ENCODE measurements around the gene BEST2.

The BEST2 gene

DNA sequence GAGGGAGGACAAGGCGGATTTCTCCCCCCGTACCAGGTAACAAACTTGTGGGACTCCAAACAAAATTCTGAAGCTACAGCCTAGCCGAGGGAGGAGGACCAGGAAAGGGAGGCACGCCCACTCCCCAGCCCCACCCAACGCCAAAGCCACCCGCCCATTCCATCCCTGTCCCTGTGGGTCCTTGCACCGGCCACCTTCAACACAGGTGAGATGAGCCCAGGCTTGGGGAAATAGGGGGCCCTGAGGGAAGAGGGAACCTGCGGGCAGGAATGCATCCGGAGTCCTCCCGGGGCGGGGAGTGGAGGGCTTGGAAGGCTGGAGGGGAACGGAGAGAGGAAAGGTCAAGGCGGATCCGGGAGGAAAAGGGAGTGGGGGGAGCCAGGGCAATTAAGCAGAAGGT, at the start of gene BEST2:
Gene BEST2 (plus strand): TSS at position 157 of the 400 bp plus-strand sequence. CDS start 802 bp downstream, outside the sequence.
- peak within 1 kb of the TSS; percentile 85 for H3K27ac ChIP-seq
- TF ChIP-seq CTCF (conservative IDR thresholded peaks at IDR 0.05; ENCODE audit: low read depth) = no peak
- ChIA-PET POLR2A (ENCODE audit: low non-redundant PET) (no interaction called here), CTCF (interaction anchor here (0.7 to 1.4 kb wide), 3 partner anchors 9 to 97 kb away, joined by 3 to 5 read pairs (median 4); no protein-coding TSS in a partner anchor)
- DNase-seq (ENCODE audit: low spot score) = no peak

DNA sequence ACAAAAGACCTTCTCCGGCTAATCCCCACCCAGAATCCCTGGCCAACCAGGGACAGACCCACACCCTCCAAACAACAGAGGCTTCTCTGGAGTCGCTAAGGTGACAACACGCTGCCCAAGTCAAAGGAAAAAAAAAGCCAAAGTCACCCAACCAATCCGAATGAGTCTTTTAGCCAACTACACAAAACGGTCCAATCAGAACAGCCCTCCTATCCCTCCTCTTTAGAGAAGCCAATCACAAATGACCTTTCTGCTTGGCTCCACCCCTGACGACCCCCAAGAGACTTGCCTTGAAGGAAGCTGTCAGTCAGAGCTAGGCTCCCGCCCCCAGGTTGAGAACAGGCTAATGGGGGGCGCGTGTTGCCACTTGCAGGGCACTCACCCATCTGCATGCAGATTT, 48.5 kb upstream of the BEST2 start:
- no peak for TF ChIP-seq CTCF (conservative IDR thresholded peaks at IDR 0.05; ENCODE audit: low read depth)
- DNase-seq (ENCODE audit: low spot score) = peak; percentile 75
- CTCF ChIA-PET = interaction anchor here (0.7 kb wide), 2 partner anchors 57 to 1004 kb away, joined by 3 to 4 read pairs; no protein-coding TSS in a partner anchor
- POLR2A ChIA-PET (ENCODE audit: low non-redundant PET) = no interaction called here
- H3K27ac ChIP-seq = peak overlapping the region; percentile 24

DNA sequence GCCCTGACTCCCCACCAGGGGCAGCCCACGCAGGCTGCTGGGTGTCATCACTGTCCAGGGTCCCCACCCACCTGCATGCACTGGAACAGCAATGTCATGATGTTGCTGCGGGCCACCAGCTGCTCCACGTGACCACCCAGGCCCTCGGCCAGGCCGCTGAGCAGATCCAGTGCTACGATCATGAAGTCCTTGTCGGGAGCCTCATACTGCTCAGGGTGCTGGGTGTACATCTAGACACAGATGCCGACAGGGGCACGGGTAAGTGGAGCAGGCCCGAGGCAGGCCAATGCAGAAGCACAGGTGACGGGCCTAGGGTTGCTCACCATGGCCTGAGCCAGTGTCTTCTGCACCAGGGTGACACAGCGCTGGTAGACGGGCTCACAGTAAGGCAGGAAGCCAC, 46.4 kb upstream of the BEST2 start:
- TF ChIP-seq CTCF (conservative IDR thresholded peaks at IDR 0.05; ENCODE audit: low read depth) = no peak
- DNase-seq (ENCODE audit: low spot score) = no peak
- H3K27ac ChIP-seq = peak overlapping the region; percentile 26
- CTCF ChIA-PET = interaction anchor here (1.5 kb wide), 1 partner anchor 91 kb away, joined by 5 read pairs; no protein-coding TSS in a partner anchor
- POLR2A ChIA-PET (ENCODE audit: low non-redundant PET) = no interaction called here

DNA sequence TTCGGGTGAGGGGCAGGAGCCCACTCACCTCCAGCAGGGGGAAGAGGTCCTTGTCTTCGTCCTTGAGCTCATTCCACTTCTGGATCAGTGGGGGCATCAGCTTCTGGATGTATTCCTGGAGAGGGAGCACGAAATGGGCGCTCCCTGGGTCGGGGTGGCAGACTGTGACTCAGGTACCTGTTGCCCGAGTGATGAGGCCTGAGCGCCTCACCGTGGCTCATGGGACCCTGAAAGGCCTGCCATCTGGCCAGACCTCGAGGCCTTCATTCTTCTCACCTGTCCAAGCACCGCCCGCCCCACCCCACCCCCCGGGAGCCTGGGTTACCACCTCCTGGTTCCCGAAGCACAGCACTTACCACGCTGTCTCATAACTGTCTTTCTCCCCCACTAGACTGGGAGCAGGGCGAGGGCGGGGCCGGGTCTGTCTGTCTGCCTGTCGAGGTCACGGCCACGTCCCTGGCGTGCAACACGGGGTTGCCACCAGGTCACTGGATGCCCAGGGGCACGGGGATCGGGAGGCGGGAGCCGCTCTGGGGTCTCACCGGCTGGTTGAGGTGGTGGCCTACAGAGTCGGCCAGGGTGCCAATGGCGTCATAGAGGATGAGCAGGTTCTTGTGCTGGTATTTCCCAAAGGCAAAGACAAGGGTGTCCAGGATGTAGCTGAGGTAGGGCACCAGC, 45.8 kb upstream of the BEST2 start:
- DNase-seq (ENCODE audit: low spot score) = no peak
- ChIA-PET POLR2A (ENCODE audit: low non-redundant PET) (no interaction called here), CTCF (interaction anchor here (0.6 to 1.5 kb wide), 2 partner anchors 90 to 935 kb away, joined by 3 to 5 read pairs; no protein-coding TSS in a partner anchor)
- H3K27ac ChIP-seq = peak overlapping the region; percentile 26
- no peak for TF ChIP-seq CTCF (conservative IDR thresholded peaks at IDR 0.05; ENCODE audit: low read depth)

GRCh38 chr19:12706332-12706718, 45.3 kb upstream of the BEST2 start:
- DNase-seq (ENCODE audit: low spot score) = no peak
- ChIA-PET POLR2A (ENCODE audit: low non-redundant PET) (no interaction called here), CTCF (interaction anchor here (0.6 kb wide), 1 partner anchor 935 kb away, joined by 3 read pairs; no protein-coding TSS in a partner anchor)
- peak overlapping the region; percentile 26 for H3K27ac ChIP-seq
- no peak for TF ChIP-seq CTCF (conservative IDR thresholded peaks at IDR 0.05; ENCODE audit: low read depth)

- CTCF ChIA-PET = no interaction called here
- DNase-seq (ENCODE audit: low spot score) = no peak
- H3K27ac ChIP-seq = no peak overlapping the region
- POLR2A ChIA-PET (ENCODE audit: low non-redundant PET) = interaction anchor here (0.6 kb wide), 1 partner anchor 164 kb away, joined by 7 read pairs; no protein-coding TSS in a partner anchor
- TF ChIP-seq CTCF (conservative IDR thresholded peaks at IDR 0.05; ENCODE audit: low read depth) = no peak
Observed at GRCh38 chr19:12708641-12709040, 43.0 kb upstream of the BEST2 start.

All from RWPE1 (cell line).